ENCODE results near the gene MMS19.
"Not testable (repeated sequence)": the region's sequence is repeated elsewhere in the genome, so short reads cannot be mapped to it uniquely, and the experiment has no call there.

The MMS19 gene

GRCh38 chr10:97528876-97529275 is 30.7 kb upstream of the MMS19 start:
- DNase-seq = not testable (repeated sequence)

GRCh38 chr10:97525683-97526110 is 27.5 kb upstream of the MMS19 start:
- DNase-seq = no peak

- DNase-seq = no peak
These were observed 26.9 kb upstream of the MMS19 start for GRCh38 chr10:97525086-97525485.

- DNase-seq = no peak
These were observed 24.7 kb upstream of the MMS19 start for GRCh38 chr10:97522937-97523336.

- DNase-seq = no peak
These were observed 23.8 kb upstream of the MMS19 start for GRCh38 chr10:97522071-97522470.

GRCh38 chr10:97520978-97521761 is 22.9 kb upstream of the MMS19 start:
- DNase-seq = no peak

GRCh38 chr10:97520520-97520919 is 22.3 kb upstream of the MMS19 start:
- DNase-seq = no peak

- DNase-seq = no peak
These were observed 21.1 kb upstream of the MMS19 start for GRCh38 chr10:97519342-97519741.

- no peak for DNase-seq
These were observed 20.2 kb upstream of the MMS19 start for GRCh38 chr10:97518301-97519043.

GRCh38 chr10:97517778-97518300 is 19.6 kb upstream of the MMS19 start:
- DNase-seq = no peak

- DNase-seq = no peak
These were observed 19.0 kb upstream of the MMS19 start for GRCh38 chr10:97517096-97517750.

- DNase-seq = no peak
These were observed 17.2 kb upstream of the MMS19 start for GRCh38 chr10:97515271-97515978.

GRCh38 chr10:97514344-97514743 is 16.1 kb upstream of the MMS19 start:
- DNase-seq = no peak

GRCh38 chr10:97512993-97513392 is 14.8 kb upstream of the MMS19 start:
- DNase-seq = no peak

GRCh38 chr10:97511711-97512440 is 13.7 kb upstream of the MMS19 start:
- DNase-seq = no peak

- no peak for DNase-seq
These were observed 12.5 kb upstream of the MMS19 start for GRCh38 chr10:97510686-97511085.

GRCh38 chr10:97509120-97509680 is 11.0 kb upstream of the MMS19 start:
- DNase-seq = no peak

- no peak for DNase-seq
These were observed 10.1 kb upstream of the MMS19 start for GRCh38 chr10:97508342-97508741.

GRCh38 chr10:97506199-97506991 is 8.2 kb upstream of the MMS19 start:
- DNase-seq = no peak

- DNase-seq = no peak
These were observed 6.9 kb upstream of the MMS19 start for GRCh38 chr10:97505152-97505551.

- no peak for DNase-seq
These were observed 5.2 kb upstream of the MMS19 start for GRCh38 chr10:97503406-97503805.
